ENCODE measurements around the gene PCDHGA10.
"Not testable (repeated sequence)": the region's sequence is repeated elsewhere in the genome, so short reads cannot be mapped to it uniquely, and the experiment has no call there.

GRCh38 chr5:141394401-141395187 is 18.2 kb upstream of the PCDHGA10 start:
- not testable (repeated sequence) for TF ChIP-seq CTCF (IDR thresholded peaks at IDR 0.05; ENCODE audit: poor library complexity, severe bottlenecking); REST (IDR thresholded peaks at IDR 0.05; ENCODE audit: borderline replicate concordance); EZH2 (IDR thresholded peaks at IDR 0.05; ENCODE audit: borderline replicate concordance, insufficient read depth, low read length, poor library complexity, severe bottlenecking)
